GM12878 (cell line): ENCODE data around the gene MACROD2. TPM values are rescaled to one million over a fixed set of nuclear protein-coding genes. Genes with fewer than 3 reads are reported as not detected.

ENCODE experiments used
- ATAC-seq: fragments of 200-7000 bp; cut with Tn5 transposase; 3 replicates; pipeline ENCODE4 v1.9.1; 2020; ENCODE audit warnings: mild to moderate bottlenecking, moderate library complexity
- BruUV-seq: library from RNA; stranded (reverse); fragments of 400-500 nt; replicated peaks from 2 replicates; lab custom pipeline; 2021; lab: Mats Ljungman, UMichigan
- CTCF ChIA-PET: fragments of 300-600 bp; sonication (Branson Sonifier 250); formaldehyde crosslinking; extraction: SDS; loops from one replicate; lab custom pipeline; 2021; ENCODE audit warnings: inconsistent platforms; lab: Yijun Ruan, JAX
- POLR2A ChIA-PET: fragments of 350-600 bp; formaldehyde crosslinking; extraction: SDS; loops from one replicate; lab custom pipeline; 2021; ENCODE audit warnings: inconsistent platforms; lab: Charles Lee
- RAD21 ChIA-PET: fragments of 300-600 bp; sonication (Branson Sonifier 250); formaldehyde crosslinking; loops from one replicate; lab custom pipeline; 2023; ENCODE audit warnings: antibody characterized with exemption; ENCODE audit not compliant: unreplicated experiment; lab: Charles Lee
- SMC1A ChIA-PET: fragments of 300-600 bp; sonication (Branson Sonifier 250); formaldehyde crosslinking; loops from one replicate; lab custom pipeline; 2023; ENCODE audit not compliant: unreplicated experiment, uncharacterized antibody; lab: Charles Lee
- DNase-seq: peaks from one replicate; pipeline ENCODE4 v3.0.0-alpha.2; 2011; ENCODE audit warnings: low read depth, low spot score
- FAIRE-seq: peaks from 3 replicates; lab custom pipeline; 2011; peaks lifted over from hg19 to GRCh38; lab: Jason Lieb, UNC
- H2AFZ ChIP-seq: 2 replicates; pipeline ENCODE4 v1.6.0; 2011; ENCODE audit warnings: low read depth, low read length, control low read depth; ENCODE audit not compliant: control insufficient read depth
- H3K27ac ChIP-seq: 2 replicates; pipeline ENCODE4 v1.5.1; 2011; ENCODE audit warnings: control low read depth; ENCODE audit not compliant: control insufficient read depth, insufficient read depth
- H3K27me3 ChIP-seq, 2 experiments: replicated peaks in 1 of 2; 2 replicates each; pipeline versions ENCODE4 v1.6.0 to v1.6.1; 2011; ENCODE audit warnings: low read length in 1 of 2; ENCODE audit not compliant: control insufficient read depth in 2 of 2, insufficient read depth in 2 of 2
- H3K36me3 ChIP-seq, 2 experiments: 2 replicates each; pipeline ENCODE4 v1.5.1; 2011; ENCODE audit warnings: low read length in 1 of 2; ENCODE audit not compliant: control insufficient read depth in 2 of 2, insufficient read depth in 2 of 2
- H3K4me1 ChIP-seq: 2 replicates; pipeline ENCODE4 v1.6.1; 2011; ENCODE audit warnings: mild to moderate bottlenecking, low read length, moderate library complexity, mixed read lengths; ENCODE audit not compliant: control insufficient read depth, insufficient read depth
- H3K4me2 ChIP-seq: 2 replicates; pipeline ENCODE4 v1.6.0; 2011; ENCODE audit warnings: control low read depth; ENCODE audit not compliant: control insufficient read depth, insufficient read depth
- H3K4me3 ChIP-seq: fragments of 200-600 bp; sonication (generic); 2 replicates; pipeline ENCODE4 v1.5.1; 2016
- H3K79me2 ChIP-seq: 2 replicates; pipeline ENCODE4 v1.6.0; 2011; ENCODE audit warnings: low read length; ENCODE audit not compliant: control insufficient read depth, insufficient read depth
- H3K9ac ChIP-seq: 2 replicates; pipeline ENCODE4 v1.8.0; 2011; ENCODE audit warnings: low read length, control low read depth, mixed read lengths; ENCODE audit not compliant: control insufficient read depth, insufficient read depth
- H3K9me3 ChIP-seq: replicated peaks from 3 replicates; pipeline ENCODE4 v1.5.1; 2011; ENCODE audit warnings: mild to moderate bottlenecking, low read length; ENCODE audit not compliant: control insufficient read depth, insufficient read depth
- H4K20me1 ChIP-seq: 2 replicates; pipeline ENCODE4 v1.6.0; 2011; ENCODE audit not compliant: control insufficient read depth, insufficient read depth
- CBX3 ChIP-seq: fragments of 200-600 bp; sonication (generic); IDR thresholded peaks from 2 replicates; pipeline ENCODE4 v1.6.1; 2016; ENCODE audit warnings: low read depth, borderline replicate concordance
- CBX5 ChIP-seq: sonication (generic); IDR thresholded peaks from 2 replicates; pipeline ENCODE4 v1.6.1; 2016; ENCODE audit warnings: low read depth, moderate library complexity, mild to moderate bottlenecking, inconsistent platforms
- CHD2 ChIP-seq: IDR thresholded peaks from 2 replicates; pipeline ENCODE4 v1.6.1; 2011; ENCODE audit warnings: low read depth, low read length, improper control_type of control experiment, borderline replicate concordance
- CREB1 ChIP-seq: IDR thresholded peaks from 2 replicates; pipeline ENCODE4 v1.6.1; 2012; ENCODE audit warnings: low read depth, mild to moderate bottlenecking, inconsistent platforms
- CTCF ChIP-seq, 3 experiments: IDR thresholded peaks in 2 of 3; conservative IDR thresholded peaks in 1 of 3; 2 replicates each; pipeline ENCODE4 v1.5.1; 2011; ENCODE audit warnings: low read depth in 3 of 3, low read length in 3 of 3, mild to moderate bottlenecking in 3 of 3, control low read depth in 2 of 3, moderate library complexity in 2 of 3, inconsistent platforms in 1 of 3, mixed read lengths in 1 of 3; ENCODE audit not compliant: control insufficient read depth in 2 of 3, insufficient read depth in 1 of 3; ENCODE audit errors: extremely low read depth in 1 of 3
- MYB ChIP-seq: fragments of 150-350 bp; IDR thresholded peaks from 2 replicates; pipeline ENCODE4 v1.6.1; 2014; ENCODE audit warnings: mild to moderate bottlenecking, low read depth, low read length, borderline replicate concordance
- NRF1 ChIP-seq: conservative IDR thresholded peaks from 2 replicates; pipeline ENCODE4 v1.6.1; 2011; ENCODE audit warnings: mild to moderate bottlenecking, low read depth, low read length, improper control_type of control experiment
- RAD21 ChIP-seq: IDR thresholded peaks from 2 replicates; pipeline ENCODE4 v1.6.1; 2011; ENCODE audit warnings: mild to moderate bottlenecking, low read depth, low read length, moderate library complexity; ENCODE audit not compliant: insufficient read depth
- RELB ChIP-seq: fragments of 450-650 bp; IDR thresholded peaks from 2 replicates; pipeline ENCODE4 v1.6.1; 2017; ENCODE audit warnings: low read depth, mild to moderate bottlenecking, moderate library complexity
- RUNX3 ChIP-seq: IDR thresholded peaks from 2 replicates; pipeline ENCODE4 v1.6.1; 2012; ENCODE audit warnings: low read length, inconsistent platforms
- ZNF384 ChIP-seq: IDR thresholded peaks from 2 replicates; pipeline ENCODE4 v1.6.1; 2012; ENCODE audit warnings: low read depth, mild to moderate bottlenecking, low read length, improper control_type of control experiment, borderline replicate concordance
- WGBS: methylation state at CpG from one replicate; pipeline ENCODE4 v1.1.6; 2016; ENCODE audit warnings: low lambda C conversion rate; ENCODE audit not compliant: insufficient replicate concordance, insufficient coverage; ENCODE audit errors: missing lambda C conversion rate; 5-methylcytosine and 5-hydroxymethylcytosine counted together
- in situ Hi-C: fragments of 300-500 bp; cut with MboI; formaldehyde crosslinking; loops from 9 replicates; pipeline ENCODE4 v1.14.3; 2018; ENCODE audit warnings: mixed read lengths
- intact Hi-C: fragments of 100-400 bp; cut with micrococcal nuclease; formaldehyde crosslinking; loops from one replicate; pipeline ENCODE4 v1.14.2; 2022; ENCODE audit not compliant: unreplicated experiment
- polyA plus RNA-seq, 11 experiments: library from polyadenylated mRNA; depleted of rRNA in 4 of 11; unstranded in 6 of 11; stranded (reverse) in 5 of 11; fragments of >200 nt; fragmentation: Nextera tagmentation in 4 of 11; fragmentation: Illumina TruSeq in 1 of 11; extraction: Ambion mirVana in 4 of 11; extraction: Trizol in 1 of 11; gene quantifications; 1 replicate in 1 of 11; 2 replicates in 10 of 11; pipeline versions ENCODE4 v1.2.1 to v1.2.3, GENCODE V29; 2011 to 2016; ENCODE audit warnings: inconsistent platforms in 2 of 11, missing spikeins in 2 of 11, low read depth in 1 of 11
- total RNA-seq, 4 experiments: library from RNA; depleted of rRNA in 3 of 4; stranded (reverse); fragments of >200 nt in 3 of 4; fragmentation: Illumina TruSeq in 1 of 4; extraction: Trizol in 1 of 4; gene quantifications; 2 replicates each; pipeline versions ENCODE4 v1.2.1 to v1.2.3, GENCODE V29; 2013 to 2021

Gene MACROD2
- total and polyA plus RNA-seq, 10 of the 15 experiments (the other 5 are each of a cell fraction or from before 2014, with no cell fraction given), result 1.1 to 21.5 (median 2.2) TPM

GRCh38 chr20:15061061-15061430 lies 1065.7 kb downstream of the MACROD2 start:
- intact Hi-C loops, result no loop called here

GRCh38 chr20:15061955-15062354 lies 1066.6 kb downstream of the MACROD2 start:
- DNase-seq, result no peak
- H3K27me3 ChIP-seq, result no peaks in the 10 kb centered on the region
- H3K4me3 ChIP-seq, result no peak overlapping the region
- H3K79me2 ChIP-seq, result no peaks in the 10 kb centered on the region
- ATAC-seq, result no peak
- H2AFZ ChIP-seq, result no peak overlapping the region
- H3K4me2 ChIP-seq, result no peak overlapping the region
- H3K9ac ChIP-seq, result no peak overlapping the region
- BruUV-seq, result no TSS peak
- TF ChIP-seq CHD2, result no peak
- no peak for TF ChIP-seq CTCF (IDR thresholded peaks at IDR 0.05 in 2 of 3, conservative IDR thresholded peaks at IDR 0.05 in 1 of 3; ENCODE audit: control insufficient read depth in 2 of 3, extremely low read depth in 1 of 3, insufficient read depth in 1 of 3, low read depth in 3 of 3, low read length in 3 of 3)
- TF ChIP-seq RUNX3, result no peak
- TF ChIP-seq CREB1, result no peak
- TF ChIP-seq NRF1, result no peak
- no peak for TF ChIP-seq ZNF384
- TF ChIP-seq RELB, result no peak
- CTCF ChIA-PET, result no interaction called here
- no peaks in the 10 kb centered on the region for H3K36me3 ChIP-seq
- no peak overlapping the region for H3K27ac ChIP-seq
- RAD21 ChIA-PET, result no interaction called here
- no peaks in the 10 kb centered on the region for H3K4me1 ChIP-seq
- POLR2A ChIA-PET, result no interaction called here
- SMC1A ChIA-PET, result no interaction called here
- no peak for FAIRE-seq
- WGBS, result 92% methylated on average over 1 of the region's 1 CpG
- intact Hi-C loops (no loop called here), in situ Hi-C loops (no loop called here)
- no peaks in the 10 kb centered on the region for H4K20me1 ChIP-seq
- no peaks in the 10 kb centered on the region for H3K9me3 ChIP-seq

More at GRCh38 chr20:15061061-15061430, 1065.7 kb downstream of the MACROD2 start:
- POLR2A ChIA-PET, result no interaction called here
- H3K4me3 ChIP-seq, result no peak overlapping the region
- no peaks in the 10 kb centered on the region for H3K27me3 ChIP-seq
- H3K27ac ChIP-seq, result no peak overlapping the region
- CTCF ChIA-PET, result interaction anchor here (0.9 kb wide), 1 partner anchor 13 kb away, joined by 3 read pairs; no protein-coding TSS in a partner anchor
- DNase-seq (no peak), ATAC-seq (no peak), FAIRE-seq (no peak)
- no peaks in the 10 kb centered on the region for H3K4me1 ChIP-seq
- BruUV-seq, result no TSS peak
- RAD21 ChIA-PET, result no interaction called here
- SMC1A ChIA-PET, result no interaction called here
- H3K9me3 ChIP-seq, result no peaks in the 10 kb centered on the region
- in situ Hi-C loops, result no loop called here
- no peak overlapping the region for H3K9ac ChIP-seq
- H3K79me2 ChIP-seq, result no peaks in the 10 kb centered on the region
- TF ChIP-seq NRF1 (no peak), MYB (no peak), RAD21 (no peak), CBX3 (no peak), CBX5 (no peak)
- no peaks in the 10 kb centered on the region for H4K20me1 ChIP-seq
- H3K4me2 ChIP-seq, result no peak overlapping the region
- H3K36me3 ChIP-seq, result no peaks in the 10 kb centered on the region
- no peak overlapping the region for H2AFZ ChIP-seq
- WGBS, result 13% methylated on average over 2 of the region's 2 CpGs
